ENCODE data around the gene CDC37. TPM values are rescaled to one million over a fixed set of nuclear protein-coding genes. Genes with fewer than 3 reads are reported as not detected.
"Not testable (repeated sequence)": the region's sequence is repeated elsewhere in the genome, so short reads cannot be mapped to it uniquely, and the experiment has no call there.

Gene CDC37
- total RNA-seq, 2 experiments from 2014 or later: 264 to 288 TPM

DNA sequence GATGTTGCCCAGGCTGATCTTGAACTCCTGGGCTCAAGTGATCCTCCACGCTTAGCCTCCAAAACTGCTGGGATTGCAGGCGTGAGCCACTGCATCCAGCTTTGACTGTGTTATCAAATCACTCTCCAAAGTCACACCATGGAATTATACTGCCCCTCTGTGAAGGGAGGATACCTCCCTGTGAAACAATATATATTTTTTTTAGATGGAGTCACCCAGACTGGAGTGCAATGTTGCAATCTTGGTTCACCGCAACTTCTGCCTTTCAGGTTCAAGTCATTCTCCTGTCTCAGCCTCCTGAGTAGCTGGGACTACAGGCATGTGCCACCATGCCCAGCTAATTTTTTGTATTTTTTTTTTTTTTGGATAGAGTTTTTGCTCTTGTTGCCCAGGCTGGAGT is 30.7 kb downstream of the CDC37 start:
- POLR2A ChIA-PET: interaction anchor here (0.9 kb wide), 1 partner anchor 12 kb away, joined by 3 read pairs; no protein-coding TSS in a partner anchor
- CTCF ChIA-PET: no interaction called here
- H3K4me1 Mint-ChIP-seq (ENCODE audit: low read depth): peaks cover 17% of the 10 kb centered on the region
- no peak for ATAC-seq
- H3K4me3 Mint-ChIP-seq: no peak overlapping the region
- no peaks in the 10 kb centered on the region for H3K27me3 Mint-ChIP-seq (ENCODE audit: low read depth)
- peaks cover 32% of the 10 kb centered on the region for H3K36me3 Mint-ChIP-seq (ENCODE audit: low read depth)
- H3K27ac Mint-ChIP-seq: no peak overlapping the region
- DNase-seq: no peak
- no peaks in the 10 kb centered on the region for H3K9me3 Mint-ChIP-seq (ENCODE audit: insufficient read depth)

- H3K4me1 Mint-ChIP-seq (ENCODE audit: low read depth): peaks cover 14% of the 10 kb centered on the region
- DNase-seq (peak; percentile 37), ATAC-seq (peak; percentile 33)
- H3K36me3 Mint-ChIP-seq (ENCODE audit: low read depth): peaks cover 47% of the 10 kb centered on the region
- ChIA-PET POLR2A (no interaction called here), CTCF (interaction anchor here (0.8 to 1.3 kb wide), 2 partner anchors 20 to 21 kb away, joined by 3 read pairs; no protein-coding TSS in a partner anchor)
- no peaks in the 10 kb centered on the region for H3K9me3 Mint-ChIP-seq (ENCODE audit: insufficient read depth)
- no peak overlapping the region for H3K27ac Mint-ChIP-seq
- H3K4me3 Mint-ChIP-seq: no peak overlapping the region
- H3K27me3 Mint-ChIP-seq (ENCODE audit: low read depth): no peaks in the 10 kb centered on the region
Observed at GRCh38 chr19:10368101-10368803, 35.1 kb downstream of the CDC37 start.

DNA sequence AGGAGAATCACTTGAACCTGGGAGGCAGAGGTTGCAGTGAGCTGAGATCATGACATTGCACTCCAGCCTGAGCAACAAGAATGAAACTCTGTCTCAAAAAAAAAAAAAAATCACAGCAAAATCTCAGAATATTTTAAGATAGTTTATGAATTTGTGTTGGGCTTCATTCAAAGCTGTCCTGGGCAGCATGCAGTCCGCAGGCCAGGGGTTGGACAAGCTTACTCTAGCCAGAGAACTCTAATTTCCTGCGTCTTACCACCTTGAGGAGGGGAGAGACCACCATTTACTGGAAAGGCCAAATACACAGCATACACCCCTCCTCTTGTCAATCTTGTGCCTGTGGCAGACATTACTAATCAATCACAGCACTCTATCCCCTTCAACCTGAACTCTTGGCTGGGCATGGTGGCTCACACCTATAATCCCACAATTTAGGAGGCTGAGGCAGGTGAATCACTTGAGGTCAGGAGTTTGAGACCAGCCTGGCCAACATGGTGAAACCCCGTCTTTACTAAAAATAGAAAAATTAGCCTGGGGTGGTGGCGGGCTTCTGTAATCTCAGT is 36.3 kb downstream of the CDC37 start:
- H3K27me3 Mint-ChIP-seq (ENCODE audit: low read depth); ATAC-seq; H3K27ac Mint-ChIP-seq; POLR2A ChIA-PET; DNase-seq; H3K4me3 Mint-ChIP-seq; H3K9me3 Mint-ChIP-seq (ENCODE audit: insufficient read depth): not testable (repeated sequence)
- CTCF ChIA-PET: interaction anchor here (1.3 kb wide), 1 partner anchor 22 kb away, joined by 3 read pairs; no protein-coding TSS in a partner anchor
- H3K36me3 Mint-ChIP-seq (ENCODE audit: low read depth): peaks cover 51% of the 10 kb centered on the region
- H3K4me1 Mint-ChIP-seq (ENCODE audit: low read depth): peaks cover 14% of the 10 kb centered on the region

GRCh38 chr19:10365518-10365917 is 37.8 kb downstream of the CDC37 start:
- ChIA-PET POLR2A (no interaction called here), CTCF (no interaction called here)
- no peak overlapping the region for H3K4me3 Mint-ChIP-seq
- no peaks in the 10 kb centered on the region for H3K27me3 Mint-ChIP-seq (ENCODE audit: low read depth)
- peaks cover 57% of the 10 kb centered on the region for H3K36me3 Mint-ChIP-seq (ENCODE audit: low read depth)
- no peak for ATAC-seq
- peaks cover 14% of the 10 kb centered on the region for H3K4me1 Mint-ChIP-seq (ENCODE audit: low read depth)
- no peaks in the 10 kb centered on the region for H3K9me3 Mint-ChIP-seq (ENCODE audit: insufficient read depth)
- H3K27ac Mint-ChIP-seq: no peak overlapping the region
- DNase-seq: no peak

GRCh38 chr19:10364644-10365043 is 38.7 kb downstream of the CDC37 start:
- no peak for DNase-seq
- Mint-ChIP-seq H3K27ac (no peak overlapping the region), H3K9me3 (ENCODE audit: insufficient read depth) (no peaks in the 10 kb centered on the region), H3K27me3 (ENCODE audit: low read depth) (no peaks in the 10 kb centered on the region), H3K4me3 (no peak overlapping the region), H3K4me1 (ENCODE audit: low read depth) (peaks cover 14% of the 10 kb centered on the region), H3K36me3 (ENCODE audit: low read depth) (peaks cover 59% of the 10 kb centered on the region)
- POLR2A ChIA-PET: interaction anchor here (0.6 kb wide), 1 partner anchor 296 kb away, joined by 3 read pairs; no protein-coding TSS in a partner anchor
- CTCF ChIA-PET: no interaction called here
- no peak for ATAC-seq

DNA sequence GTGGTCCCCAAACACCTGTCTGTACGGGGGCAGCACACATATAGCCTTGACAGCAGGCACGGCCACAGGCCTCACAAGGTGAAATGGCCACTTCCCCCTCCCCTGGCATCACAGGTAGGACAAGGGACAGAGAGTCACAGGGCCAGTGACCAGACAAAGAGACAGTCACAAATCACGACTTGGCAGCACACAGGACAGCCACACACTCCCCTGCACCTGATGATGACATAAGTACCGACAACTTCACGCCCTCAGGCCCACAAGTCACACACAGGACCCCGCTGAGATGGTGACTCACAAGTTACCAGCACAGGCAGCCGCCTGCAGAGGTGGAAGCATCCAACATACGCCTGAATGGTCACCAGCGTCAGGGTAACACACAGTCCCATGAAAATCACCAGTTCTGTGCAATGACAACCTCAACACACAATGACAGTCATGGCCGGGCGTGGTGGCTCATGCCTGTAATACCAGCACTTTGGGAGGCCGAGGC is 39.5 kb downstream of the CDC37 start:
- ATAC-seq (no peak), DNase-seq (no peak)
- H3K27me3 Mint-ChIP-seq (ENCODE audit: low read depth): no peaks in the 10 kb centered on the region
- no peaks in the 10 kb centered on the region for H3K9me3 Mint-ChIP-seq (ENCODE audit: insufficient read depth)
- H3K36me3 Mint-ChIP-seq (ENCODE audit: low read depth): peaks cover 54% of the 10 kb centered on the region
- no peak overlapping the region for H3K4me3 Mint-ChIP-seq
- no peak overlapping the region for H3K27ac Mint-ChIP-seq
- ChIA-PET CTCF (no interaction called here), POLR2A (no interaction called here)
- H3K4me1 Mint-ChIP-seq (ENCODE audit: low read depth): peaks cover 8% of the 10 kb centered on the region

DNA sequence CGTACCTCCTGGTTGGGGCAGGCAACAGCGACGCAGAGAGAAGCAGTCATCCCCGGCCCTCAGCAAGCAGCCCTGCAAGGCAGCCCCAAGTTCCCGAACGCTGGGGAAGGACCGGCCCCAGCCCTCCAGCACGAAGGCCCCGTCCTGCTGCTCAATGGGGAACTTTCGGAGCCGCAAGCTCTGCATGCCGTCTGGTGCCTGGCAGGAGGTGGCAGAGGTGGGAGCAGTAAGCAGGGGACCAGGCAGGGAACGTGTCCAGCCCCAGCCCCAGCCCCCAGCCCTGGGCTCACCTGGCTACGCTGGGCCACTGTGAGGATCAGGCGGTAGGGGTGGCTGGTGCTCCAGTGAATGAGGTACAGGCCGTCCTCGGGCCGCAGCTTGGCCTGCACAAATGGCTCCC is 41.1 kb downstream of the CDC37 start:
- Mint-ChIP-seq H3K9me3 (ENCODE audit: insufficient read depth) (no peaks in the 10 kb centered on the region), H3K4me3 (no peak overlapping the region), H3K36me3 (ENCODE audit: low read depth) (peaks cover 48% of the 10 kb centered on the region), H3K27ac (no peak overlapping the region), H3K27me3 (ENCODE audit: low read depth) (no peaks in the 10 kb centered on the region), H3K4me1 (ENCODE audit: low read depth) (no peaks in the 10 kb centered on the region)
- ChIA-PET POLR2A (no interaction called here), CTCF (no interaction called here)
- no peak for ATAC-seq
- no peak for DNase-seq

DNA sequence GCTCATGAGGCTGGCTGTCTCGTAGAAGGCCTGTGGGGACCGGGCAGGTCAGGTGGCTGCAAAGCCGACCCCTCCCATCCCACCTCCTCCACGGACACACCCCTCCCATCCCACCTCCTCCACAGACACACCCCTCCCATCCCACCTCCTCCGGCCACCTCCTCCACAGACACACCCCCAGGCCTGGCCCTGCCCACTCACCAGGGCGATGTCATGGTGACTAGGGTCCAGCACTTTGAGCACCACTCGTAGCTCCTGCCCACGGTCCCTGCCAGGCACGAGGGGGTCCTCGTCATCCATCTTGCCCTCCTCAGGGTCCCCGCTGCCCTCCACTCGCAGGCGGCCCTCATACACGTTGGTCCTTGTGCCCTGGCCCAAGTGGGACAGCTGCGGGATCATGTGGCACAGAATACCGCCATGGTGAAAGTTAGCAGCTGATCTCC is 41.8 kb downstream of the CDC37 start:
- Mint-ChIP-seq H3K36me3 (ENCODE audit: low read depth) (peaks cover 47% of the 10 kb centered on the region), H3K9me3 (ENCODE audit: insufficient read depth) (no peaks in the 10 kb centered on the region), H3K27ac (no peak overlapping the region), H3K4me3 (no peak overlapping the region), H3K4me1 (ENCODE audit: low read depth) (no peaks in the 10 kb centered on the region), H3K27me3 (ENCODE audit: low read depth) (no peaks in the 10 kb centered on the region)
- ChIA-PET POLR2A (no interaction called here), CTCF (no interaction called here)
- no peak for ATAC-seq
- no peak for DNase-seq

DNA sequence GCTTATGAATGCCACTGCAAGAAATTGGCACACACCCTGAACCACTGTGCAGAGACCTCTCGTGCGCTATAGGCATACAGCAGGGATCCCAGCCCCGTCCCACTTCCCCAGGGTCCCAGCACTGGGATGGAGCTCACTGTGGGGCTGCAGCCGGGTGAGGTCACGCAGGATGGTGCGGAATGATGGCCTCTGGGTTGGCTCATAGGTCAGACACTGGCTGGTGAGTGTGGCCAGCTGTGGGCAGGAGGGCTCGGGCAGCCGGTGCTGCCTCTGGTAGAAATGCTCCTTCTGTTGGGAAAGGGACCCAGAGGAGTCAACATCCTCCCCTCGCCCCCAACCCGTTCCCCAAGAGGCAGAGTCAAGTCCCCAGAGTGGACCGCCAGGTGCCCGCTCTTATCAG is 46.9 kb downstream of the CDC37 start:
- DNase-seq (no peak), ATAC-seq (no peak)
- peaks cover 49% of the 10 kb centered on the region for H3K36me3 Mint-ChIP-seq (ENCODE audit: low read depth)
- H3K4me1 Mint-ChIP-seq (ENCODE audit: low read depth): no peaks in the 10 kb centered on the region
- ChIA-PET CTCF (no interaction called here), POLR2A (no interaction called here)
- H3K27me3 Mint-ChIP-seq (ENCODE audit: low read depth): no peaks in the 10 kb centered on the region
- no peaks in the 10 kb centered on the region for H3K9me3 Mint-ChIP-seq (ENCODE audit: insufficient read depth)
- no peak overlapping the region for H3K27ac Mint-ChIP-seq
- no peak overlapping the region for H3K4me3 Mint-ChIP-seq

DNA sequence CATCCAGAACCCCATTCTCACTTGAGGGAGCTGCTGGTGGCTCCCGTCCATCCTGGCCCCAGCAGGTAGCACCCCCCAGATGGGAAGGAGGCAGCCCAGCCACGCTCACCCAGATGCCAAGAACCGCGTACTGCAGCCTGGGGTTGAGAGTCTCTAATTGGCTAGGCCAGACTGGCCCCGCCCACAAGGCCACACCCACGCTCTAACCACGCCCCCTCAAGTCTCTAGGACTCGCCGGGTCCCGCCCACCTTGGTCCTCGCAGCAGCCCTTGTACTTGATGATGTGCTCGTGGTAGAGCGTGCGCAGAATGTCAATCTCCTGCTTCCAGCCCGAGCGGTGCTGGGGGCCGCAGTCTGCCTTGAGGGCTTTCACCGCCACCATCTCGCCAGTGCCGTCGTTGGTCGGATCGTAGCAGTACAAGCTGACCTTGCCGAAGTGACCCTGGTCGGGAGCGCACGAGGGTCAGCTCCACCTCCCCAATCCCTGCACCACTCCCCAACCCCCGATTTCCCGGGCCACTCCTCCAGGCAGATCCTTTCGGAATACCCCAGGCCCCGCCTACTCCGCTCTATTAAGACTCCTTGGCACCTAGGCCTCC is 49.5 kb downstream of the CDC37 start:
- ChIA-PET CTCF (interaction anchor here (0.8 kb wide), 1 partner anchor 35 kb away, joined by 3 read pairs; no protein-coding TSS in a partner anchor), POLR2A (interaction anchor here (0.6 kb wide), 1 partner anchor 26 kb away, joined by 3 read pairs; the partner anchor contains the start of gene TYK2)
- peaks cover 39% of the 10 kb centered on the region for H3K36me3 Mint-ChIP-seq (ENCODE audit: low read depth)
- ATAC-seq: peak; percentile 59
- H3K4me1 Mint-ChIP-seq (ENCODE audit: low read depth): no peaks in the 10 kb centered on the region
- no peak overlapping the region for H3K4me3 Mint-ChIP-seq
- H3K27me3 Mint-ChIP-seq (ENCODE audit: low read depth): no peaks in the 10 kb centered on the region
- no peaks in the 10 kb centered on the region for H3K9me3 Mint-ChIP-seq (ENCODE audit: insufficient read depth)
- H3K27ac Mint-ChIP-seq: no peak overlapping the region
- DNase-seq: peak; percentile 43

- POLR2A ChIA-PET: no interaction called here
- ATAC-seq: no peak
- H3K4me3 Mint-ChIP-seq: no peak overlapping the region
- DNase-seq: no peak
- H3K36me3 Mint-ChIP-seq (ENCODE audit: low read depth): peaks cover 41% of the 10 kb centered on the region
- no peaks in the 10 kb centered on the region for H3K4me1 Mint-ChIP-seq (ENCODE audit: low read depth)
- H3K9me3 Mint-ChIP-seq (ENCODE audit: insufficient read depth): no peaks in the 10 kb centered on the region
- CTCF ChIA-PET: interaction anchor here (0.6 to 0.8 kb wide), 2 partner anchors 36 to 73 kb away, joined by 3 read pairs; no protein-coding TSS in a partner anchor
- H3K27ac Mint-ChIP-seq: no peak overlapping the region
- no peaks in the 10 kb centered on the region for H3K27me3 Mint-ChIP-seq (ENCODE audit: low read depth)
Observed at GRCh38 chr19:10352764-10353671, 50.3 kb downstream of the CDC37 start.
